GM19463 (cell line): ENCODE results near the gene ZCCHC9.

Experiments
- ATAC-seq: cut with Tn5 transposase; IDR thresholded peaks from one replicate; pipeline ENCODE4 v1.9.1; 2021; ENCODE audit warnings: mild to moderate bottlenecking, moderate library complexity; ENCODE audit not compliant: unreplicated experiment

ZCCHC9 gene

GRCh38 chr5:81355291-81356251 lies 54.2 kb downstream of the ZCCHC9 start:
- no peak for ATAC-seq

GRCh38 chr5:81359108-81359507 lies 57.7 kb downstream of the ZCCHC9 start:
- ATAC-seq: no peak

- ATAC-seq: no peak
These were observed 58.5 kb downstream of the ZCCHC9 start for GRCh38 chr5:81359881-81360280.

- no peak for ATAC-seq
These were observed 59.3 kb downstream of the ZCCHC9 start for GRCh38 chr5:81360640-81361039.

- no peak for ATAC-seq
These were observed 60.2 kb downstream of the ZCCHC9 start for GRCh38 chr5:81361600-81361999.
